GM21529 (cell line): Measurements from ENCODE around the gene KCNK4.

Experiments
- ATAC-seq: cut with Tn5 transposase; IDR thresholded peaks from one replicate; pipeline ENCODE4 v1.9.1; 2021; ENCODE audit not compliant: unreplicated experiment

Gene KCNK4

DNA sequence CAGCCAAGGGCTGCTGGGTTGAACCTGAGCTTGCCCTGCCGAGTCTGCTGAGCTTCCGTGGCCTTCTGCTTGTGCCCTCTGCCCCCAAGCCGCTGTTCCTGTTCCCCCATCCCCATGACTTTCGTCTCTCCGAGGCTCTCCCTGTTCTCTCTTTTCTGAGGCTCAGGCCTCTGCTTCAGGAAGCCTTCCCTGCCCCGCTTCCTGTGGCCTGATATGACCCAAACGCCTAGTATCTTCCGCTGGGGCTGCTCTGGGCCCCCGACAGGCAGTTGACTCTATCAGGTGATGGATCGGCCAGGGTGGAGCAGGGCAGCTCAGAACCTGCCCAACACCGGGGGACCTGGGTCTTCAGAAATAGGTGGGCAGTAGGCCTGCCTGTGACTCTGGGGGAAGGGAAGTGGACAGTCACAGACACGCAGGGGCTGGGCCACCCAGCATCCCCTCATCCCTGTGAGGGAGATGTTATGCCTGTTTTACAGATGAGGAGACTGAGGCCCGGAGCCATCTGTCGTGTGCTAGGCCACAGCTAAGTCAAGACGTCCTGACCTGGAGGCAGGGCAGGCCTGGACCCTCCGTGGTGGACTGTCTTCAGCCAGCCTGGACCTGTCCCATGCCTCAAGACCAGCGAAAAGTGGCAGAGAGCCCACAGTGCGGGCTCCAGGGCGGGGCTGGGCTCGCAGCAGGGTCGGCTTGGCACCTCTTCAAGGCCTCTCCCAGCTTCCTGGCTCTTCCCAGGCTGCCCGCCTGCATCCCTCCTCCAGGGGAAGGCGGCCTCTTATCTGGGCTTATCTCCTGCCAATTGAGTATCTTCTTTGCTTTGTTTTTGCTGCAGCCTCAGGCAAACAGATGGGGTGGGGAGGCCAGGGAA, 22.8 kb upstream of the KCNK4 start:
- ATAC-seq = no peak

GRCh38 chr11:64268893-64269539, 22.1 kb upstream of the KCNK4 start:
- ATAC-seq = peak; percentile 25

GRCh38 chr11:64269540-64270220, 21.4 kb upstream of the KCNK4 start:
- peak; percentile 62 for ATAC-seq

DNA sequence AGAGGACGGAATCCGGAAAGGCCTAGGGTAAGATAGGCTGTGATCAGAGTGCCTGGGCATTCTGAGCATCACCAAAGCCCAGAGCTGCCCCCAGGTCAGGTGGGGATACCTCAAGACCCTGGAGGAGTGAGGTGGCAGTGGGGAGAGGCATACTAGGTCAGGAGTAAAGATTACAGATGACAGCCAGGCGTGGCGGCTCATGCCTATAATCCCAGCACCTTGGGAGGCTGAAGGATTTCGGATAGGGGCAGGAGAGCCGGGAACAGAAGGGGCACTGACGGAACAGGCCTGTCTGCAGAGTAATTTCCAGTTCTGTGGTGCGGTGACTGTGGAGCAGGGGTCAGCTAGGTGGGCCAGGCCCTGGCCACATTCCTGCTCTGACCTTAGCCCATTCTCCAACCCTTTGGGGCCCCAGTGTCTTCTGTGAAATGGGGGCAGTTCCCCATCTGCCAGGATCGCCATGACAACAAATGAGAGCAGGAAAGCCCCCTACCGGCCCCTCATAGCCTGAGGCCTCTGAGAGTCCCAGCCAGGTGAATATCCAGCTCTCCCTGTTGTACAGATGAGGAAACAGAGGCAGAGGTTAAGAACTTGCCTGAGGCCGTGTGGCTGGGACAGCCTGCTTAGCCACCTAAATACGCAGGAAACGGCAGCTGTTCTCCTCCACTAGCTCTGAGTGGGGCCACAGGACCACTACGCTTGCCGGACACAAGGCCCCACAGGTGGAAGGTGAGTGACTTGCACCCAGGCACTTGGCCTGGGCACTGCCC, 15.9 kb upstream of the KCNK4 start:
- ATAC-seq = no peak

DNA sequence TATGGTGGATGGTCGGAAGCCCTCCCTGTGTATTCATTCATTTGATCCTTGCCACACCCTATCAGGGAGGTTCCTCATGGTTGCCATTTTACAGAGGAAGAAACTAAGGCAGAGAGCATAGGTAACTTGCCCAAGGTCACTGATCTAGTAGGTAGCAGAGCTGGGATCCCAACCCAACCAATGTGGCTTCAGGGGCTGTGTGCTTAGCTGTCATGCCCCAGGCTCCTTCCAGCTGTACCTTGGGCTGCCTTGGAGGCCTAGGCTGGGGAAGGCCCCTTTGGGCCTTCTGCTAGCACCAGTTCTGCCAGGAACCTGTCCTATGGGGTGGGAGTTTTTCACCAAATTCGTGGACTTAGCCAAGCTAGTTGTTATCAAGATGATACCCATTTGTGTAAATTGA, 15.3 kb upstream of the KCNK4 start:
- no peak for ATAC-seq

DNA sequence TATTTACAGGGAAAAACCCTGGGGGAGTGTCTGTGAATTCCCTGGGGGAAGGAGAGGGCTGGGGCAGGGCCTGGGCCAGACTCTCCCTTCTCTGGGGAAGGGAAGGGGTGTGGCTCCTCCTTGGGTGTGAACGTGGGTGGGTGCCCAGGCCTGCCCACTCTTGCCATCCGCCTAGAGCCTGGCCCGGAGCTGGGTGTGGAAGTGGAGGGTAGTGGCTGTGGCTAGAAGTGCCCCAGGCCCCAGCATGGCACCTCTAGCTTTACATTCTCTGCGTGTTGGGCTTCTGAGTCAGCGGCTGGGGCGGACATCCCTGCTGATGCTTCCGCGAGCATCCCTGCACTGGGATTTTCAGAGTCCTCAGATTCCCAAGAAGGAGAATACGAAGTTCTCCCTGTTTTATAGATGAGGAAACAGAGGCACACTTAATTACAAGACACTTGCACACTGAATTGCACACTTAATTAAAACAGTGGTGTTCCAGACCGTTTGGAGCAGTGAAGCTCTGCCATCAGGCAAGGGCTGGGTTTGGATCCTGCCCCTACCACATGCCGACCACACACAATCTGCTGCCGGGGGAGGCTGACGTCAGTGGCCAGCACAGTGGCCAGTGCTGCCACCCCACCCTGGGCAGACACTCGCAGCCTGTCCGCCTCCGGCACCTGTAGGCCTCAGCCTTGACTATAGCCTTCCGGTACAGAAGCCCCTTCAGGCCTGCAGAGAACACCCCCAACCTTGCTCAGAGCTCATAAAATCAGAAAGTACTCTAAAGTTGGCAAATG, 14.3 kb upstream of the KCNK4 start:
- ATAC-seq = no peak

DNA sequence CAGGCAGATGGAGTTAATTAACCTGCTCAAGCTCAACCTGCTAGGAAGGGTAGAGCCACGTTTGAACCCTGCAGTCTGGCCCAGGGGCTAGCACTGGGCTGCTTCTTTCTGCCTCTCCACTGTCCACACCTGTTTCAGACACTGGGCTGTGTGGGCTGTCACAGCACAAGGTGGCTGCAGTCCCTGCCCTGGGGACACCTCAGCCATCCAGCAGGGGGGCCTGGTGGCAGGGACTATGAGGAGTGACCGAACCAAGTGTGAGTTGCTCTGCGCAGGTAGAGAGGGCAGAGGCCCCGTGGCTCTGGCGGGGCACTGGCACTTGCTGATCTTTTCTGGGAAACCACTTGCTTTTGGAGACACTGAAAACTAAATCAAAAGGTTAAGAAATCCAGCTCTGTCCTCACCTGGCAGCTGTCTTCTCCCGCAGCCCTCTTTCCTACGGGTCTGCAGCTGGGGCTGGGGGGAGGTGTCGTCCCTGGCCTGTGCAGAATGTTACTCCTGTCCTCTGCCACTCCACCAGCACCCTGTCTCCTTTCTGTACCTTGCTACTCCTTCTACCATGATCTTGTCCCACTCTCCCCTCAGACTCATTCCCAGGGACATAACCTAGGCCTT, 12.4 kb upstream of the KCNK4 start:
- ATAC-seq = no peak

GRCh38 chr11:64281957-64282770, 8.9 kb upstream of the KCNK4 start:
- no peak for ATAC-seq

DNA sequence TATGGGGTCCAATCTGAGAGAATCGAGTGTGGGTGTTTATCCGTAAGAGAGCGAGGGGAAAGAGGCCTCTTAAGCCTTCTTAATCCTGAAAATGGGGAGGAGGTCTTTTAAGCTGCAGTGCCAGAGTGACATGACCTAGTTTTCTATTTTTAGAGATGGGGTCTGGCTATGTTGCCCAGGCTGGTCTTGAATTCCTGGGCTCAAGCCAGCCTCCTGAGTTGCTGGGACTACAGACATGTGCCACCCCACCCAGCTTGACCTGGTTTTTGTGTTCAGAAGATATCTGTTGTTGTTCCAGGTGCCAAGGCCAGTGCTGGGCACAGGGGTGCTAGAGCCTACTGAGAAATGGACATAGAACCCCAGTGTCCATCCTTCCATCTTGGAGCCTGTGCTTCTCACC, 8.0 kb upstream of the KCNK4 start:
- ATAC-seq = no peak

- peak; percentile 83 for ATAC-seq
Measured at GRCh38 chr11:64284048-64284961, 6.8 kb upstream of the KCNK4 start, which contains the start of gene BAD. Gene BAD (minus strand): TSS chr11:64284665. CDS start chr11:64284368, 297 bp downstream.

- peak; percentile 53 for ATAC-seq
Measured at GRCh38 chr11:64284962-64285884, 5.9 kb upstream of the KCNK4 start, which contains the start of gene GPR137. Gene GPR137 (plus strand): TSS chr11:64285848. CDS start chr11:64286525, 677 bp downstream.

- no peak for ATAC-seq
Measured at GRCh38 chr11:64285885-64286800, 5.0 kb upstream of the KCNK4 start.

DNA sequence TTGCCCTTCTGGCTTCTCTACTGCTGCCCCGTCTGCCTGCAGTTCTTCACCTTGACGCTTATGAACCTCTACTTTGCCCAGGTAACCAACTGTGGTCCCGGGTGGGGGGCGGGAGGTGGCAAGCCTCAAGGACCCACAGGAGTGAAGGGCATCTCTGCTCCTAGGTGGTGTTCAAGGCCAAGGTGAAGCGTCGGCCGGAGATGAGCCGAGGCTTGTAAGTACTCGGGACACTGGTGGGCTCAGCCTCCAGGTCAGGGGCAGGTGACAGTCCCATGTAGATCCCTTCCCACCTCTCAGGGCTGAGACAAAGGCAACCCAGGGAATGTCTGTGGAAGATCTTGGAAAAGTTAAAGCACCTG, 4.3 kb upstream of the KCNK4 start:
- ATAC-seq = no peak

DNA sequence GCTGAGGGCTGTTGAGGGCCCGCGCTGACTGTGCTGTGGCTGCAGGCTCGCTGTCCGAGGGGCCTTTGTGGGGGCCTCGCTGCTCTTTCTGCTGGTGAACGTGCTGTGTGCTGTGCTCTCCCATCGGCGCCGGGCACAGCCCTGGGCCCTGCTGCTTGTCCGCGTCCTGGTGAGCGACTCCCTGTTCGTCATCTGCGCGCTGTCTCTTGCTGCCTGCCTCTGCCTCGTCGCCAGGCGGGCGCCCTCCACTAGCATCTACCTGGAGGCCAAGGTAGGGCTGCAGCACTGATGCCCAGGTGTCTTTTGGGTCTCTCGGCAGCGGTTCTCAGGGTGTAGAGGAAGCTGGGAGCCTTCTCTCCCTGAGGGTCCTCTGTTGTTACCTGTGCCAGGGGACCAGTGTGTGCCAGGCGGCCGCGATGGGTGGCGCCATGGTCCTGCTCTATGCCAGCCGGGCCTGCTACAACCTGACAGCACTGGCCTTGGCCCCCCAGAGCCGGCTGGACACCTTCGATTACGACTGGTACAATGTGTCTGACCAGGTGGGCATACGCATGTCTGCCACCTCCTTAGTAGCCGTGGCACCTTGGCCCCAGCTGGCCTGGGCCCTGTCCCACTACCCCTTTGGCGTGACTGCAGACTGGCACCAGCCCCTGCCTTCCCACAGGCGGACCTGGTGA, 3.3 kb upstream of the KCNK4 start:
- ATAC-seq = no peak

DNA sequence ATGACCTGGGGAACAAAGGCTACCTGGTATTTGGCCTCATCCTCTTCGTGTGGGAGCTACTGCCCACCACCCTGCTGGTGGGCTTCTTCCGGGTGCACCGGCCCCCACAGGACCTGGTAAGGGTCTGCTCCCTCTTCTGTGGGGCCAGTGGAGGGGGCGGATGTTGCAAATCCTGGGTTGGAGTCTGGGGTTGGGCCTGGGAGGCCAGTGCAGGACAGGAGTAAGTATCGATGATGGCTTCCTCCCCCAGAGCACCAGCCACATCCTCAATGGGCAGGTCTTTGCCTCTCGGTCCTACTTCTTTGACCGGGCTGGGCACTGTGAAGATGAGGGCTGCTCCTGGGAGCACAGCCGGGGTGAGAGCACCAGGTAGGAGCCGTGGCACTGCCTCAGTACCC, 2.8 kb upstream of the KCNK4 start:
- no peak for ATAC-seq
